HG03097 (cell line): ENCODE measurements around the gene WDR20.
"Not testable (repeated sequence)": the region's sequence is repeated elsewhere in the genome, so short reads cannot be mapped to it uniquely, and the experiment has no call there.

Source experiments
- ATAC-seq: cut with Tn5 transposase; IDR thresholded peaks from one replicate; pipeline ENCODE4 v1.9.1; 2021; ENCODE audit not compliant: unreplicated experiment, low FRiP score

The WDR20 gene

DNA sequence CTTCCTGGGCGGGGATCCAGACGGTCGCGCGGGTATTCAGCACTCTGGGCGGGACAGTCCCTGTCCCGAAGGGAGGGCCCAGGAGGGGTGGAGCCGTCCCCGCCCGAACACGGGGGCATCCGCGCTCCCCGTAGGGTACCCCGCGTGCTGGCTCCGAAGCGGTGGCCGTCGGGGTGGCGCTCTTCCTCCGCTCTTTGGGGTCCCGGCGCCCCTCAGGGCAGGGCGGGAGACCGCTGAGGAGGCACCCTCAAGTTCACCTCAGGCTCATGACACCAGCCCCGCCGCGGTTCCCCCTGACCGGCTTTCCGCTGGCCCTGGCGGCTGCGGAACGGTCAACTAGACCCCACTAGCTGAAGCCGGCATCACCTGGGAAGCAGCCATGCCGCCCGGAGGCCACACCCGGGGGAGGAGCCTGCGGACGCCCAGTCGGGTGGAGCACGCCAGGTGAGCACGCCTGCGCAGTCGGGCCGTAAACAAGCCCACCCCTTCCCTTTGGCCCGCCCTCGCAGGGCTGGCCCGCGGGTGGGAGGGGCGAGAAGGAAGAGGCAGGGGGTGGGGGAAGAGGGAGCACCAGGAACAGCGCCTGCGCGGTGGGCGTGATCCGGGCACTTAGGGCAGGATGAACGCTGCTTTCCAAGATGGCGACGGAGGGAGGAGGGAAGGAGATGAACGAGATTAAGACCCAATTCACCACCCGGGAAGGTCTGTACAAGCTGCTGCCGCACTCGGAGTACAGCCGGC, at the start of gene WDR20:
WDR20 (plus strand) TSS at position 612 of the 741 bp plus-strand sequence; CDS start at position 639, 27 bp downstream.
- ATAC-seq: peak; percentile 89

- no peak for ATAC-seq
Observed at GRCh38 chr14:102090713-102091112, 49.0 kb upstream of the WDR20 start.

GRCh38 chr14:102092806-102093205, 46.9 kb upstream of the WDR20 start:
- no peak for ATAC-seq

DNA sequence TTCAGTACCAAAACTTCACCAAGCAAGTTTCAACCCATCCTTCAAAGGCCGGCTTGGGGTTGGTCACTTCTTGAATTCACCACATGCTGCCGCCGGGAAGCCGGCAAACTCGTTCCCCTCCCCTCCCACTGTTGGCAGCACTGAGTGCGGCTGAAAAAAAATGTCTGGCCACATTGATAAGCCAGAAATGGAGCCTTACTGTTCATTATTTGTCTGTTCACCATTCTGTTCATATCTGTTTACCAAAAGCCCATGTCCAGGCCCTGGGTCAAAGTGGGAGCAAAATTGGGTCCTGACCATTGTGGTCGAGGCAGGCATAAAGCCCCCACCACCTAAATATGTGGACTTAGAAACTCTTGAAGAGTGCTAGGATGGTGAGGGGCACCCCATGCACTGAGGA, 45.6 kb upstream of the WDR20 start:
- ATAC-seq: no peak

DNA sequence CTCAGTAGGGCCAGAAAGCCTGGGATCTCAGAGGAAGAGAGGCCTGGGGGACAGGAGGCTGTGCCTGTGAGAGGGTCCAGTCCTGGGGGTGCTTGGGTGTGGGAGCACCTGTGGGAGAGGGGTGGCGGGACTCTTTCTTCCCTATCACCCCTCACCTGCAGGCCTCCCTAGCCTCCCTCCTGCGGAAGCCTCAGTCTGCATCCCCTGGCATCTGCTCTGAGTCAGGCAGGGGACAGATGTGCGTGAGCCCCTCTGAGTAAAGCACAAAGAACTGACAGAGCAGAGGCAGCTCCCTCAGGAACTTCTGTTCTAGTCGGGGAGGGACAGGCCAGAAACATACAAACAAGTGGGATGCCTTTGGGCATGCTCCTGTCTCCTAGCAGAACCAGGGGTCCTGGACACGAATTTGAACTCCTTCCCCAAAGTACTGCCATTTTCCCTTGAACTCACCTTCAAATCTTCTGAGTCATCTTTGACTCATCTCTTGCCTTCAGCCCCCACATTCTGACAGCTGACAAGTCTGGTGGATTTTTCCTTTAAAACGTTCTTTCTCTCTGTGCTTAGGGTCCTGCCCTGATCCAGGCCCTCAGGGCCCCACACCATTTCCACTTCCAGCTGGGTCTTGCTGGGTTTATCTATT, 44.3 kb upstream of the WDR20 start:
- ATAC-seq: no peak

- ATAC-seq: no peak
Observed at GRCh38 chr14:102095871-102096568, 43.7 kb upstream of the WDR20 start.

GRCh38 chr14:102096569-102097188, 43.0 kb upstream of the WDR20 start:
- no peak for ATAC-seq

- no peak for ATAC-seq
Observed at GRCh38 chr14:102097441-102098135, 42.1 kb upstream of the WDR20 start.

DNA sequence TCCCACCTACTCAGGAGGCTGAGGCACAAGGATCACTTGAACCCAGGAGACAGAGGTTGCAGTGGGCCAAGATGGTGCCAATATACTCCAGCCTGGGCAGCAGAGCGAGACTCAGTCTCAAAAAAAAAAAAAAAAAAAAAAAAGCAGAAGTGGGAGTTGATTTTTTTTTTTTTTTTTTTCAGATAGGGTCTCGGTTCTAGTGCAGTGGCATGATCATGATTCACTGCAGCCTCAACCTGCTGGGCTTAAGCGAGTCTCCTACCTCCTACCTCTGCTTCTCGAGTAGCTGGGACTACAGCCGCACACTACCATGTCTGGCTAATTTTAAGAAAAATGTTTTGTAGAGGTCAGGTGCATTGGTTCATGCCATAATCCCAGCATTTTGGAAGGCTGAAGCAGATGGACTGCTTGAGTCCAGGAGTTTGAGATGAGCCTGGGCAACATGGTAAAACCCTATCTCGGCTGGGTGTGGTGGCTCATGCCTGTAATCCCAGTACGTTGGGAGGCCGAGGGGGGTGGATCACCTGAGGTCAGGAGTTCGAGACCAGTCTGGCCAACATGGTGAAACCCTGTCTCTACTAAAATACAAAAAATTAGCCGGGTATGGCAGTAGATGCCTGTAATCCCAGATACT, 36.5 kb upstream of the WDR20 start:
- no peak for ATAC-seq

GRCh38 chr14:102105369-102105768, 34.3 kb upstream of the WDR20 start:
- no peak for ATAC-seq

DNA sequence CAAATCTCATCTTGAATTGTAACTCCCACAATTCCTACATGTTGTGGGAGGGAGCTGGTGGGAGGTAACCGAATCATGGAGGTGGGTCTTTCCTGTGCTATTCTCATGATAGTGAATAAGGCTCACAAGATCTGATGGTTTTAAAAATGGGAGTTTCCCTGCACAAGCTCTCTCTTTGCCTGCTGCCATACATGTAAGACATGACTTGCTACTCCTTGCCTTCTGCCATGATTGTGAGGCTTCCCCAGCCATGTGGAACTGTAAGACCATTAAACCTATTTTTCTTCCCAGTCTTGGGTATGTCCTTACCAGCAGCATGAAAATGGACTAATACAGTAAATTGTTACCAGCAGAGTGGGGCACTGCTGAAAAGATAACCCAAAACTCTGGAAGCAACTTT, 30.4 kb upstream of the WDR20 start:
- ATAC-seq: not testable (repeated sequence)

DNA sequence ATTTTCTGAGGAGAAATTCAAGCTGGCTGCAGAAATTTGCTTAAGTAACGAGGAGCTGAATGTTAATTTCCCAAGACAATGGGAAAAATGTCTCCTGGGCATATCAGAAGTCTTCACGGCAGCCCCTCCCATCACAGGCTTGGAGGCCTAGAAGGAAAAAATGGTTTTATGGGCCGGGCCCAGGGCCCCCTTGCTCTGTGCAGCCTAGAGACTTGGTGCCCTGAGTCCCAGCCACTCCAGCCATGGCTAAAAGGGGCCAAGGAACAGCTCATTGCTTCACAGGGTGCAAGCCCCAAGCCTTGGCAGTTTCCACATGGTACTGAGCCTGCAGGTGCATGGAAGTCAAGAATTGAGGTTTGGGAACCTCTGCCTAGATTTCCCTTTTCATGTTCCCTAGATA, 28.6 kb upstream of the WDR20 start:
- no peak for ATAC-seq

DNA sequence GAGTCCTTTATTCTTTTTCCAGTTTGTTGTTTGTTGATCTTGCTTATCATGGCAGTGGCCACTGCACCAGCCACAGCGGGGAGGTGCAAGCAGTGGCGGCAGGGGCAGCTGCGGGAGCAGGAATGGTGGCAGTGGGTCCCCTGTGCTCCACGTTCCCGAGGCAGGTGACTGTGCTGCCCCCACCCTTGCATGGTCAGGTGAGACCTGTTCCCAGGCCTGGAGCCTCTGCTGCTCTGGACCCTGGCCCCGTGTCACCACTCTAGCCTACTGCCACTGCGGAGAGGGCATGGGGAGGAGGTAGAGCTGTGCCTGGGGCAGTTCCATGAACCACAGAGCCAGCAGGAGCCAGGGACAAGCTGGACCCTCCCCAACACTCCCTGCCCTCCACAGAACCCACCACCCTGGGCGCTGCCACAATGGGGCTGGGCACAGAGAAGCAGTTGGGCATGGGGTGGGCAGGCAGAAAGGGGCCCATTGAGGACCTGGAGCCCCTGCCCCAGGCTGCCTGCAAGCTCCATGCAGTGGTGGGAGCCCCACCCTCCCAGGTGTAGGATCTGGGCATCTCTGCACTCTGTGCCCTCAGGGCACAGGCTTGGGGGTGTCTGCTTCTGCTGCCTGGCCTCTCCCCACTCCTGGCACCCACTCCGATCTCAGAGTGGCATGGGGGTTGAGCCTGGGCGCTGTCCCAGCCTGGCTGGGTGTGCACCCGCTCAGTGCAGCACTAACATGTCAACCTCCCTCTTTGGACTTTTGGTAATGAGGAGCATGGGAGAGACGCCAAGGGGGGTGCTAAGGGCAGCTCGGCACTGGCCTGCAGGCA, 23.1 kb upstream of the WDR20 start:
- ATAC-seq: no peak

- ATAC-seq: no peak
Observed at GRCh38 chr14:102117852-102118251, 21.8 kb upstream of the WDR20 start.

- ATAC-seq: no peak
Observed at GRCh38 chr14:102120888-102121287, 18.8 kb upstream of the WDR20 start.

- ATAC-seq: no peak
Observed at GRCh38 chr14:102121567-102121966, 18.1 kb upstream of the WDR20 start.

- no peak for ATAC-seq
Observed at GRCh38 chr14:102124419-102124818, 15.3 kb upstream of the WDR20 start.

DNA sequence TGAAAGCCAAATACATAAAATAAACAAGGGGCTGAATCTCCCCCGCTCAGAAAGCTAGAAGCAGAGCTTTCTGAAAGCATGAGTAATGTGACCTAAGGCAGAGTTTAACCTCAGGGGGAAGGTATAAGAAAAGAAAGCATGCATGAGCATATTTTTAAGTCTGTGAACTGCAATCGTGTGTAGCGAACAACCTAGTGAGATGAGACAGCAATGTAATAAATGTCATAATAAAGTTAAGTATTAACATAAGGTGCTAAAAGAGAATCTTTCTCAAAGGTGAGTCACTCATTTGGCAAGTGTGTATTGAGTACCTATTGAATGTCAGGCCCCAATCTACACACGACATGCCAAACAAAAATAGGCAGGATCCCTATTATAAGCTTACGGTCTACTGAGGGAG, 14.2 kb upstream of the WDR20 start:
- ATAC-seq: no peak

GRCh38 chr14:102126807-102127455, 12.8 kb upstream of the WDR20 start:
- no peak for ATAC-seq
